ENCODE measurements around the gene RREB1. TPM values are rescaled to one million over a fixed set of nuclear protein-coding genes. Genes with fewer than 3 reads are reported as not detected.

RREB1 gene
- total and polyA plus RNA-seq, 2 of the 4 experiments (the other 2 are of a cell fraction), result 8.4 to 14.5 TPM

GRCh38 chr6:7246401-7247178 is 138.8 kb downstream of the RREB1 start:
- H3K9me1 ChIP-seq (ENCODE audit: insufficient read depth, low read length), result peaks cover 3% of the 10 kb centered on the region; the same call in 1 of the 2 replicates
- H3K23ac ChIP-seq (ENCODE audit: low read depth, low read length), result no peak overlapping the region
- no peak overlapping the region for H4K91ac ChIP-seq (ENCODE audit: insufficient read depth, low read depth, low read length)
- intact Hi-C loops (cut with micrococcal nuclease), result loop anchor here (10.0 kb wide), 1 partner anchor 332 kb away; no protein-coding TSS in a partner anchor
- peaks cover 20% of the 10 kb centered on the region for H4K20me1 ChIP-seq (ENCODE audit: insufficient read depth, low read length)
- H3K9me3 ChIP-seq (ENCODE audit: control insufficient read depth, insufficient read depth, low read length), result no peaks in the 10 kb centered on the region
- no peak overlapping the region for H3K4ac ChIP-seq (ENCODE audit: low read depth, low read length)
- H2AK9ac ChIP-seq (replicated peaks; ENCODE audit: low read depth, low read length, poor library complexity), result no peak overlapping the region
- ATAC-seq (ENCODE audit: low read depth), result no peak
- H2BK120ac ChIP-seq (ENCODE audit: low read depth, low read length), result no peak overlapping the region
- ChIA-PET CTCF (interaction anchor here (0.6 kb wide), 1 partner anchor 131 kb away, joined by 3 read pairs; no protein-coding TSS in a partner anchor), POLR2A (ENCODE audit: unreplicated experiment) (no interaction called here)
- H3K18ac ChIP-seq (ENCODE audit: low read depth, low read length), result no peak overlapping the region
- no peak overlapping the region for H3K9ac ChIP-seq (ENCODE audit: low read depth, low read length)
- in situ Hi-C loops (cut with MboI; ENCODE audit: low sequenced_read_pairs), result loop anchor here (5.0 to 10.0 kb wide), 2 partner anchors 524 to 572 kb away; no protein-coding TSS in a partner anchor
- no peak overlapping the region for H3K27ac ChIP-seq (ENCODE audit: insufficient read depth, low read length)
- no peak overlapping the region for H2BK20ac ChIP-seq (ENCODE audit: low read depth, low read length)
- H4K5ac ChIP-seq (ENCODE audit: low read depth, low read length), result no peak overlapping the region
- peaks cover 45% of the 10 kb centered on the region for H3K36me3 ChIP-seq (ENCODE audit: control insufficient read depth, insufficient read depth, low read length)
- no peak overlapping the region for H3K14ac ChIP-seq (replicated peaks; ENCODE audit: low read depth, low read length)
- H3K56ac ChIP-seq (ENCODE audit: extremely low read depth, insufficient read depth, low read length), result no peak overlapping the region
- BruUV-seq (replicated peaks), result no TSS peak
- H3K79me1 ChIP-seq (ENCODE audit: low read depth in 1 of 2, low read length in 2 of 2), result peaks cover 6 to 48% of the 10 kb centered on the region in 2 experiments; a peak in 3 of 4 replicates
- peaks cover 11% of the 10 kb centered on the region for H3K4me1 ChIP-seq (ENCODE audit: control insufficient read depth, insufficient read depth, low read length)
- H3K4me2 ChIP-seq (ENCODE audit: low read depth, low read length), result no peak overlapping the region
- H4K8ac ChIP-seq (ENCODE audit: low read depth in 2 of 2, low read length in 2 of 2), result no peak overlapping the region
- no peaks in the 10 kb centered on the region for H3K27me3 ChIP-seq (ENCODE audit: control insufficient read depth, insufficient read depth, low read length)
- H2AK5ac ChIP-seq (ENCODE audit: low read depth, low read length), result no peak overlapping the region
- WGBS, 2 experiments (ENCODE audit: extremely low coverage in 2 of 2, insufficient read length in 1 of 2), result 95% methylated on average over 40 of the region's 71 CpGs; no CpG with 5 or more reads in 1 of the 2 experiments
- TF ChIP-seq, protein P1, sequence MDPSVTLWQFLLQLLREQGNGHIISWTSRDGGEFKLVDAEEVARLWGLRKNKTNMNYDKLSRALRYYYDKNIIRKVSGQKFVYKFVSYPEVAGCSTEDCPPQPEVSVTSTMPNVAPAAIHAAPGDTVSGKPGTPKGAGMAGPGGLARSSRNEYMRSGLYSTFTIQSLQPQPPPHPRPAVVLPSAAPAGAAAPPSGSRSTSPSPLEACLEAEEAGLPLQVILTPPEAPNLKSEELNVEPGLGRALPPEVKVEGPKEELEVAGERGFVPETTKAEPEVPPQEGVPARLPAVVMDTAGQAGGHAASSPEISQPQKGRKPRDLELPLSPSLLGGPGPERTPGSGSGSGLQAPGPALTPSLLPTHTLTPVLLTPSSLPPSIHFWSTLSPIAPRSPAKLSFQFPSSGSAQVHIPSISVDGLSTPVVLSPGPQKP (IDR thresholded peaks at IDR 0.05; ENCODE audit: borderline replicate concordance, low read depth, low read length), result no peak
- no peak for TF ChIP-seq MXI1 (IDR thresholded peaks at IDR 0.05; ENCODE audit: borderline replicate concordance, low read depth, low read length)
- no peak for TF ChIP-seq RAD21 (IDR thresholded peaks at IDR 0.05; ENCODE audit: low read length)
- TF ChIP-seq RFX5 (IDR thresholded peaks at IDR 0.05; ENCODE audit: low read depth, low read length), result no peak
- no peak for TF ChIP-seq POLR2A (IDR thresholded peaks at IDR 0.05; ENCODE audit: low read depth, low read length)
- TF ChIP-seq MAZ (IDR thresholded peaks at IDR 0.05; ENCODE audit: borderline replicate concordance, low read depth, low read length), result no peak
- TF ChIP-seq CHD1 (IDR thresholded peaks at IDR 0.05; ENCODE audit: low read depth, low read length), result no peak
- no peak for TF ChIP-seq MAFK (IDR thresholded peaks at IDR 0.05; ENCODE audit: low read depth, low read length)
- no peak overlapping the region for H2BK5ac ChIP-seq (ENCODE audit: low read depth, low read length, poor library complexity, severe bottlenecking)
- dilution Hi-C loops (cut with HindIII; ENCODE audit: low sequenced_read_pairs, unreplicated experiment), result no loop called here
- DNase-seq, result no peak
- H2AFZ ChIP-seq (replicated peaks; ENCODE audit: low read length, poor library complexity), result no peak overlapping the region
- no peak overlapping the region for H2BK15ac ChIP-seq (ENCODE audit: low read depth, low read length)
- no peak overlapping the region for H3K4me3 ChIP-seq (ENCODE audit: insufficient read depth, low read depth, low read length)
